ENCODE measurements around the gene MORN4.
A peak's percentile ranks its signal among the peaks of the same experiment; 100 is the strongest.
"Not testable (repeated sequence)": the region's sequence is repeated elsewhere in the genome, so short reads cannot be mapped to it uniquely, and the experiment has no call there.

MORN4 gene

DNA sequence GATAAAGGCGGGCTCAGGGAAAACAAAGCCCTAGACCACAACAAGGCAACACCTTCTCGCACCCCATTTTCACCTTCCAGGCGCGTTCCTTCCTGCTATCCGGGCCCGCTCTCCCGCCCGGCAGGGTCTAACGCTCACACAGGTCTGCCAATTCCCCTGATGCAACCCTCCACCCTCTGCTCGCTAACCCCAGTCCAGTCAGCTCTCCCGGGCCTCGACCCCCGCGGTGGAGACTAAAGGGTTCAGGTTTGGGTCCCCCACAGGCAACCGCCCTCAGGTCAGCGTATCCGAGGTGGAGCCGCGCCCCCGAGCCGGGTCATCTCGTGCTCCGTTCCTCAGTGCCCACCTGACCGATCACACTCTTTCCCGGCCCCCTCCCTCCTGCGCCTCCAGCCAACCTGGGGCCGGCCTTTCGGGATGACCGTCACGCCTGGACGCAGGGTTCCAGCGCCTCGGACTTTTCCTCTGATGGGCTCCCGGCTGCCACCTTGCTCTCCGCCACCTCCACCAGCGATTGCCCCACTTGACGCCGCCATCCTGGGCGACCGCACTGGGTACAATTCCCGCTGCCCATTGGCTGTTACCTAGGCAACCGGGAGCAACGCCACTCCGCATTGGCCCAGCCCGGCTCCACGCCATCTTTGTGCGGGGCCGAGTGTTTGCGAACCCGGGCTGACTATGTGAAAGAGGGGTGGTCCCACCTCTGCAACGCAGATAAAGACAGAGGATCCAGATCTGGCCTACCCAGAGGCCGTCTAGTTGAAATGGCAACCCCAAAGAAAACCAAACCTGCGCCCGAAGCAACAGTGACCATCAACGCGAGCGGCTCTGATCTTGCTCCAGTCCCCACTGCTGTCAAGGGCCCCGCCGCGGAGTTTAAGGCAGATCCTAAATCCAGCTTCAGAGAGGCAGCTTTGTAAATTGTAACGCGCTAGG is at the start of gene MORN4:
Gene MORN4, minus strand, starts transcription at position 552 of the 936 bp plus-strand sequence. CDS start 13,847 bp downstream, outside the sequence.
- DNase-seq: peak; percentile 75

GRCh38 chr10:97682042-97682441 is 48.7 kb upstream of the MORN4 start:
- DNase-seq: no peak

- no peak for DNase-seq
These were observed 46.3 kb upstream of the MORN4 start for GRCh38 chr10:97679594-97679993.

GRCh38 chr10:97676770-97677581 is 43.7 kb upstream of the MORN4 start:
- peak; percentile 8 for DNase-seq

GRCh38 chr10:97675222-97675621 is 41.9 kb upstream of the MORN4 start:
- no peak for DNase-seq

DNA sequence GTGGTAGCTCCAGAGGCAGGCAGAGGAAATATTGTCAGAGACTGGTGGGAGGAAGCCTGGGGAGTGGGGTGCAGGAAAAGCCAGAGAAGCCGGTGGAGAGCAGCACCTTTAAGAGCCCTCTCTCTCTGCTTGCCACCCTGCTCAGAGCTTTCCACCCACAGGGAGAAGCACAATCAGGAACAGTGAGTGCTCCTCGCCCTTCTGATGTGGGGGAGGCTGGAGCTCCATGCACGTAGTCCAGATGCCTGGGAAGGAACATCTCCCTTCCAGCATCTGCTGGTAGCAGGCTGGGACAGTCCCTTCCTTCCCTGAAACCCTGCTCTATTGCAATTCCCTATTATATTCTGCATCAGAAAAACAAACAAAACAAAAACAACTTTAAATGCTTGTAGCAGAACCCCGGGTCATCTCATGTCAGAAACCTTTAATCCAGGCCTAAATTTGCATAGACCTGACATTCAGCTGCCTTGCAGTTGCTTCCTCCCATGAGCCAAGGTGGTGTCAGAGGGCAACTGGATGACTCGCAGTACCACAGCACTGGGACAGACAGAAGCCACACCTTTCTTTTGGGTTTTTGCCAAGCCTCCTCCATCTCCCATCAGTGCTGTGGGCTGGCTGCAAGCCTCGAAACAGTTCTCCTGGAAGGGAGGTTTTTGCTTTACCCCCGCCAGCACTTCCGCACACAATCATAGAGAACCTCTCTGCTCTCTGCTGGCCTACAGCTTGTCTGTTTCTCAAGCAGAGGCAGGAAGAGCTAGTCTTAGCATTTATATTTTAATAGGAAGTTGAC is 40.6 kb upstream of the MORN4 start:
- DNase-seq: no peak

DNA sequence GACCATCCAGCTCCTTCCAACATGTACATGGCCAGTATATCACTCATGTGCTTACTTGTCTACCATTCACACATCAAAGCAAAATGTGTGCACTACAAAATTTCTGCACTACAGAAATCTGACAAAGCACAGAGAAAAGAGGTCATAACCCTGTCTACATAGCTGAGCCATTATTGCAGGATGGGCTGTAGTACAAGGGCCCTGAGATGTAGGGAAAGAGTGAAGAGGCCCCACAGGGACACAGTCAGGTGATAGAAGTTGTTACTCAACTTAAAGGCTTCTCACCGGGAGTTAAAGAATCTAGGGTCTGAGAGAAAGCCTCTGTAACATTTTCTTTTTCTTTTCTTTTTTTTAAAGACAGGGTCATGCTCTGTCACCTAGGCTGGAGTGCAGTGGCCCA is 36.3 kb upstream of the MORN4 start:
- no peak for DNase-seq

- DNase-seq: no peak
These were observed 34.2 kb upstream of the MORN4 start for GRCh38 chr10:97667463-97667862.

- no peak for DNase-seq
These were observed 33.7 kb upstream of the MORN4 start for GRCh38 chr10:97666992-97667391.

GRCh38 chr10:97664282-97664850 is 31.1 kb upstream of the MORN4 start:
- no peak for DNase-seq

DNA sequence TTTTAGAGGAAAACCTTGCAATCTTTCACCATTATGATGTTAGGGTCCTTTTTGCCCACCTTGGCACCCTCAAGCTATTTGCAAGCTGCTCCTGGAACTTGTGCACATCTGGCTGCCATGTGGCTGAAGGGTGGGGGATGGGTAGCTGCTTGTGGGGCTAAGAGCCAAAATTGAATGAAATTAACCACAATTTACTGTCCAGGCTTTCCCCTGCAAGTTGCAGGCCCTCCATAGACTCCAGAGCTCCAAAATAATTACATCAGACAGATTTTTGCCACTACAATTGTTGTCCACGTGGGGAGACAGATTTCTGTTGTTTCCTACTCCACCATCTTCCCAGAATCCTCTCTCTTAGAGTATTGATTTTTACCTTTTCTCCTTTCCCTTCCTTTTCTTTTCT is 26.3 kb upstream of the MORN4 start:
- no peak for DNase-seq

DNA sequence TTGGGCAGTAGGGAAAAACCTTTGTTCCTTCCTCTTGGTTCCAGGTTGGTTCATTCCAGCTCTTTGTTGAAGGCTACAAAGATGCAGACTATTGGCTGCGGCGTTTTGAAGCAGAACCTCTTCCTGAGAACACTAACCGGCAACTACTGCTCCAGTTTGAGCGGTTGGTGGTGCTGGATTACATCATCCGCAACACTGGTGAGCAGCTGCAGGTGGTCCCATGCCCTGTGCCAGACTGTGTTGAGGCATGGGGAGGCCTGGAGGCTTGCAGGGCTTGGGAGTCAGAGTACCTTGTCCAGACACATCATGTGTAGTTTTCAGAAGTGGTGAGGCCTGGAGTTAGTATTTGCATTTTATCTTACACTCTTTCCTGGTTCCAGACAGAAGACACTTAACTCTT is 23.5 kb upstream of the MORN4 start:
- DNase-seq: no peak

GRCh38 chr10:97651773-97652172 is 18.5 kb upstream of the MORN4 start:
- DNase-seq: no peak

DNA sequence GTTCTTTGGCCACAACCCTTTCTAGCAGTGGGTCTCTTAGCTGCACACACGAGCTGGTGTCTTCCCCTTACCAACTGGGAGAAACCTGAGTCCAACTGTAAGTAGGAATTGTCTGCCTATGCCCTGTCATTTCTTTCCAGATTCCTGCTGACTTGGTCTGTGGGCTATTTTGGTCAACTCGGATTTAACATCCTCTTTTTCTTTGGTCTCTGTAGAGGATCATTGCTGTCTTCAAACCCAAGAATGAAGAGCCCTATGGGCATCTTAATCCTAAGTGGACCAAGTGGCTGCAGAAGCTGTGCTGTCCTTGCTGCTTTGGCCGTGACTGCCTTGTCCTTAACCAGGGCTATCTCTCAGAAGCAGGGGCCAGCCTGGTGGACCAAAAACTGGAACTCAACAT is 17.4 kb upstream of the MORN4 start:
- no peak for DNase-seq

GRCh38 chr10:97649405-97649750 is 16.1 kb upstream of the MORN4 start:
- not testable (repeated sequence) for DNase-seq

- no peak for DNase-seq
These were observed 15.5 kb upstream of the MORN4 start for GRCh38 chr10:97648562-97649404.

DNA sequence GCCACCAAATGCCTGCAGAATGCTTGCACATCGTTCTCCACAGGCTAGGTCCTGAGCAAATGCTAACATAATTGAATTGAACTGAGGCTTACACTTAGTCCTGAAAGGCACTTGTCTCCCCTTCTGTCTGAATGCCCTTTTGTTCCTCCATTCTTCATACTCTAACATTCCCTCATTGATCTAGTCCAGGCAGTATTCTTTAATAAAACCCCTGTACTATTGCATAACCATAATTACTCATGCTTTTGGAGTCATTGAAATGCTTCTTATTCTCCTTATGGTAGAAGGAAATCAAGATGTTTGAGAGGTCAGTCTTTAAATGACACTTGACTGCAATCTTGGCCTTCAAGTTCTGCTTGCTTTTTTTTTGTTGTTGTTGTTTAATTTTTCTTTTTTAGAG is 14.3 kb upstream of the MORN4 start:
- no peak for DNase-seq

DNA sequence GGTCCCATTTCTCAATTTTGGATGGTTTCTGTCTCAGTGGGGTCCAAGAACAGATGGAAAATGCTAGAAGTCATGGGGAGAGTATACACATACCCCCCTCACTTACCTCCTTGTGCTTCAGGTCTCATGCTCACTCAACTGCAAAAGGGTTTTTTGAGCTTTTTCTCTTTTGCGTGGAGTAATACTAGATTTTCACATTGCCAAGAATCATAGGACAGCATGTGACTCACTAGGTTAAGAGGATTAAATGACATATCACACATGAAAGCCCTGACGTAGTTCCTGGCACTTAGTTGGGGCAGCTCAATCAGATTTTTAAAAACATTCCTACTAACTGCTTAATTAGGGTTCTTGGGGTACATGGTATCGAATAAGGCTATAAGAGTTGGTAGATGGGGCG is 11.6 kb upstream of the MORN4 start:
- no peak for DNase-seq

- DNase-seq: no peak
These were observed 10.2 kb upstream of the MORN4 start for GRCh38 chr10:97643441-97643985.

GRCh38 chr10:97642471-97643159 is 9.3 kb upstream of the MORN4 start:
- DNase-seq: not testable (repeated sequence)
